Endothelial cell (in vitro differentiated cells): ENCODE data around the gene ZNF407. TPM values are rescaled to one million over a fixed set of nuclear protein-coding genes. Genes with fewer than 3 reads are reported as not detected.

Experiments
- DNase-seq: peaks from one replicate; pipeline ENCODE4 v3.0.0; 2021; ENCODE audit warnings: low spot score
- H3K27ac Mint-ChIP-seq: one replicate; pipeline ENCODE4 v1.8.0; 2021; ENCODE audit warnings: mixed read lengths, inconsistent platforms; ENCODE audit not compliant: unreplicated experiment
- H3K27me3 Mint-ChIP-seq: one replicate; pipeline ENCODE4 v1.8.0; 2021; ENCODE audit warnings: mild to moderate bottlenecking, moderate library complexity, mixed read lengths, inconsistent platforms; ENCODE audit not compliant: unreplicated experiment
- H3K36me3 Mint-ChIP-seq: one replicate; pipeline ENCODE4 v1.8.0; 2021; ENCODE audit warnings: mild to moderate bottlenecking, low read depth, mixed read lengths, inconsistent platforms; ENCODE audit not compliant: unreplicated experiment
- H3K4me1 Mint-ChIP-seq: one replicate; pipeline ENCODE4 v1.8.0; 2021; ENCODE audit warnings: mild to moderate bottlenecking, mixed read lengths, inconsistent platforms; ENCODE audit not compliant: unreplicated experiment
- H3K4me3 Mint-ChIP-seq: one replicate; pipeline ENCODE4 v1.8.0; 2021; ENCODE audit warnings: mild to moderate bottlenecking, mixed read lengths, inconsistent platforms; ENCODE audit not compliant: unreplicated experiment
- H3K9me3 Mint-ChIP-seq: one replicate; pipeline ENCODE4 v1.8.0; 2021; ENCODE audit warnings: mixed read lengths, inconsistent platforms; ENCODE audit not compliant: unreplicated experiment
- CTCF ChIP-seq: fragments of 200-600 bp; sonication (generic); IDR thresholded peaks from one replicate; pipeline ENCODE4 v1.5.0; 2021; ENCODE audit warnings: antibody characterized with exemption; ENCODE audit not compliant: unreplicated experiment
- total RNA-seq: library from RNA; stranded (reverse); fragmentation: NEBNext Ultra II Directional; extraction: Animal tissue kit (Norgen Biotek cat#: 25700); gene quantifications from one replicate; pipeline ENCODE4 v1.2.1, GENCODE V29; 2021; ENCODE audit not compliant: unreplicated experiment

Gene ZNF407
- total RNA-seq, 1 donor from 2014 or later: 16.8 TPM

DNA sequence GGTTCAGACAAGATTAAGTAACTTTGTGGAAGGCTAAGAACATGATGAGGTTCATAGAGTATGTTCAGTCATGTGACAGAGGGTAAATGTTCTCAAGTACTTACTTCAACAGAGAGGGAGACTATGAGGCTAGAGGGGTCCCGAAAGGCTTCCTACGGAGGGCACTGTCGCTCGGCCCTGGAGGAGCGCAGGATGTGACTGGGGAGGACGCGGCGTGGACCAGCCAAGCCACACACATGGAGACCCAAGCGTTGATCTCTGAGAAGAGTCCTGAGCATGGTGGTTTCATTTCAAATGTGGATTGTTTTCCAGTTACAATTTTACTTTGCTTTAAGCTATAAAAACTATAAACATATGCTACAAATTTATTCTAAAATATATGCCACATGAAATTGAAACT, 383.8 kb downstream of the ZNF407 start:
- Mint-ChIP-seq H3K27me3 (peaks cover 2% of the 10 kb centered on the region), H3K9me3 (no peaks in the 10 kb centered on the region), H3K4me1 (peaks cover 5% of the 10 kb centered on the region), H3K4me3 (no peak overlapping the region), H3K36me3 (no peaks in the 10 kb centered on the region), H3K27ac (no peak overlapping the region)
- DNase-seq: no peak
- TF ChIP-seq CTCF: no peak

GRCh38 chr18:74982946-74983635, 385.4 kb downstream of the ZNF407 start:
- Mint-ChIP-seq H3K4me1 (peaks cover 5% of the 10 kb centered on the region), H3K4me3 (no peak overlapping the region), H3K27ac (no peak overlapping the region), H3K36me3 (no peaks in the 10 kb centered on the region), H3K27me3 (peaks cover 2% of the 10 kb centered on the region), H3K9me3 (no peaks in the 10 kb centered on the region)
- TF ChIP-seq CTCF: no peak
- DNase-seq: no peak

DNA sequence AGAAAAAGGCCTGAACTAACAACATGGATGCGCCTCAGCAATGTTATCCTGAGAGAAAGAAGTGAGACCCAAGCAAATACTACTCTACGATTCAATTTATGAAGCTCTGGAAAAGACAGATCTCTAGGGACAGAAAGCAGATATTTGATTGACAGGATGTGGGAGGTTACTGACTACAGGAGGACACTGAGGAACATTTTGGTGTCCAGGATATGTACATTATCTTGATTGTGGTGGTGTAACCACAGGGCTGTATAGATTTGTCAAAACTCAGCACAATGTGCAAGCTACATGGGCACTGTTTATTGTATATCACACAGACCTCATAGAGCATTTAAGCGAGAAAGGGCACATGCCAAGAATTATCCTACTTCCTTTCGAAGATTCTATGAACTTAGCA, 391.5 kb downstream of the ZNF407 start:
- H3K36me3 Mint-ChIP-seq: no peaks in the 10 kb centered on the region
- H3K4me1 Mint-ChIP-seq: peaks cover 16% of the 10 kb centered on the region
- H3K4me3 Mint-ChIP-seq: no peak overlapping the region
- H3K27ac Mint-ChIP-seq: no peak overlapping the region
- H3K27me3 Mint-ChIP-seq: peaks cover 1% of the 10 kb centered on the region
- H3K9me3 Mint-ChIP-seq: no peaks in the 10 kb centered on the region
- no peak for DNase-seq
- TF ChIP-seq CTCF: no peak

DNA sequence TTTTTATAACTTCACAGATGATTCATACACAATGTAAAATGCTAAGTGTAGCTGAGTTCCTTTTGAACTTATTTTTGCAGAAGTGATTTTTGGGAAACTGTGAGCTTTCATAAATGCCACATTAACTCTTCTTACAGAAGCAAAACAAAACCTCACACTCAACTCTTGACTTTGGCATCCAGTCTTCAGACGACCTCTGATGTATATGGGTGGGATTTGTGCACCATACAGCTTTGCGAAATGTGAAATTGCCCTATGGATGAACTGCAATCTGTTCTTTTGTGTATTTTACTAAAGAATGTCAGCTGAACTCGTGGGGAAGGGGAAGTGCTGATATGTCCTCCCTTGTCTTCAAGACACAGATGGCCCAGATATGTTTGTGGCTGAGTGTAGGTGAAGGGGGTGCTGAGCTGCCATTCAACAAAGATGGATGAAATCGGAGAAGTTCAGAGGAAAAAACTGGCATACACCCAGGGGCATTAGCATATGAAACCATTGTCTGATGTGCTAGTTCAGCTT, 393.0 kb downstream of the ZNF407 start:
- TF ChIP-seq CTCF: no peak
- peaks cover 29% of the 10 kb centered on the region for H3K4me1 Mint-ChIP-seq
- H3K9me3 Mint-ChIP-seq: no peaks in the 10 kb centered on the region
- H3K27ac Mint-ChIP-seq: no peak overlapping the region
- DNase-seq: no peak
- no peaks in the 10 kb centered on the region for H3K36me3 Mint-ChIP-seq
- no peak overlapping the region for H3K4me3 Mint-ChIP-seq
- H3K27me3 Mint-ChIP-seq: peaks cover 1% of the 10 kb centered on the region
